HEK293 (cell line): ENCODE data around the gene CNOT2.

ENCODE experiments used
- CTCF ChIA-PET: fragments of 350-600 bp; formaldehyde crosslinking; extraction: SDS; loops from one replicate; lab custom pipeline; 2021; ENCODE audit warnings: antibody characterized with exemption; lab: Yijun Ruan, JAX
- POLR2A ChIA-PET: fragments of 300-600 bp; formaldehyde crosslinking; extraction: SDS; loops from one replicate; lab custom pipeline; 2020; ENCODE audit warnings: antibody characterized with exemption, inconsistent platforms; lab: Yijun Ruan, JAX
- H3K27ac ChIP-seq: fragments of 200-500 bp; sonication (Bioruptor generic); 2 replicates; pipeline ENCODE4 v1.5.1; 2014; ENCODE audit warnings: low read depth, low read length, control low read depth, inconsistent platforms; ENCODE audit errors: extremely low read depth
- H3K36me3 ChIP-seq, 2 experiments: fragments of 200-500 bp in 1 of 2; sonication (Bioruptor generic) in 1 of 2; 1 replicate in 1 of 2; 2 replicates in 1 of 2; pipeline ENCODE4 v1.5.1; 2014 to 2017; ENCODE audit warnings: inconsistent platforms in 2 of 2, low read length in 2 of 2; ENCODE audit not compliant: control insufficient read depth in 2 of 2, insufficient read depth in 1 of 2
- H3K4me1 ChIP-seq: fragments of 200-500 bp; sonication (Bioruptor generic); 2 replicates; pipeline ENCODE4 v1.5.1; 2014; ENCODE audit warnings: mild to moderate bottlenecking, low read length, inconsistent platforms; ENCODE audit not compliant: control insufficient read depth, insufficient read depth
- H3K4me3 ChIP-seq: 2 replicates; pipeline ENCODE4 v1.5.1; 2011; ENCODE audit warnings: low read depth, mild to moderate bottlenecking, control low read depth, low read length, moderate library complexity
- H3K9me3 ChIP-seq: fragments of 200-500 bp; sonication (Bioruptor generic); 2 replicates; pipeline ENCODE4 v1.5.1; 2014; ENCODE audit warnings: low read depth, low read length, inconsistent platforms; ENCODE audit not compliant: control insufficient read depth, insufficient read depth
- BCL11A ChIP-seq: fragments of 450-650 bp; formaldehyde crosslinking; IDR thresholded peaks from 2 replicates; pipeline ENCODE4 v1.5.1; 2016; ENCODE audit warnings: low read depth, missing biosample characterization, missing genetic modification characterization
- GLIS2 ChIP-seq: fragments of 450-650 bp; formaldehyde crosslinking; IDR thresholded peaks from 2 replicates; pipeline ENCODE4 v1.5.1; 2016; ENCODE audit warnings: missing biosample characterization, missing genetic modification characterization
- HOXC10 ChIP-seq: sonication (generic); formaldehyde crosslinking; IDR thresholded peaks from 2 replicates; pipeline ENCODE4 v1.8.1; 2023; ENCODE audit warnings: mild to moderate bottlenecking, missing genetic modification reagents
- HOXD13 ChIP-seq: sonication (generic); formaldehyde crosslinking; IDR thresholded peaks from 2 replicates; pipeline ENCODE4 v1.8.0; 2022; ENCODE audit warnings: missing genetic modification reagents, borderline replicate concordance
- KLF10 ChIP-seq: fragments of 450-650 bp; IDR thresholded peaks from 2 replicates; pipeline ENCODE4 v1.5.1; 2018; ENCODE audit warnings: missing biosample characterization, mild to moderate bottlenecking, missing genetic modification characterization
- PRDM10 ChIP-seq: fragments of 450-650 bp; formaldehyde crosslinking; IDR thresholded peaks from 2 replicates; pipeline ENCODE4 v1.5.1; 2016; ENCODE audit warnings: missing biosample characterization, missing genetic modification characterization
- TRIM28 ChIP-seq: IDR thresholded peaks from 2 replicates; pipeline ENCODE4 v1.6.1; 2011; ENCODE audit warnings: low read length, control low read depth, borderline replicate concordance
- ZBTB1 ChIP-seq: fragments of 450-650 bp; formaldehyde crosslinking; IDR thresholded peaks from 2 replicates; pipeline ENCODE4 v1.5.1; 2016; ENCODE audit warnings: missing biosample characterization, missing genetic modification characterization
- ZBTB26 ChIP-seq: fragments of 450-650 bp; formaldehyde crosslinking; optimal IDR thresholded peaks from 2 replicates; pipeline ENCODE3; 2016; ENCODE audit warnings: missing biosample characterization, mild to moderate bottlenecking, missing genetic modification characterization
- ZEB2 ChIP-seq: fragments of 450-650 bp; formaldehyde crosslinking; IDR thresholded peaks from 2 replicates; pipeline ENCODE4 v1.5.1; 2016; ENCODE audit warnings: missing biosample characterization, missing genetic modification characterization
- ZNF157 ChIP-seq: fragments of 450-650 bp; formaldehyde crosslinking; IDR thresholded peaks from 2 replicates; pipeline ENCODE4 v1.5.1; 2016; ENCODE audit warnings: missing biosample characterization, missing genetic modification characterization
- ZNF169 ChIP-seq: fragments of 450-650 bp; formaldehyde crosslinking; IDR thresholded peaks from 2 replicates; pipeline ENCODE4 v1.5.1; 2016; ENCODE audit warnings: missing biosample characterization, missing genetic modification characterization
- ZNF184 ChIP-seq: fragments of 450-650 bp; IDR thresholded peaks from 2 replicates; pipeline ENCODE4 v1.5.1; 2018; ENCODE audit warnings: missing biosample characterization, mild to moderate bottlenecking, missing genetic modification characterization
- ZNF202 ChIP-seq: fragments of 450-650 bp; formaldehyde crosslinking; IDR thresholded peaks from 2 replicates; pipeline ENCODE4 v1.5.1; 2016; ENCODE audit warnings: missing biosample characterization, missing genetic modification characterization, borderline replicate concordance
- ZNF248 ChIP-seq: fragments of 450-650 bp; formaldehyde crosslinking; IDR thresholded peaks from 2 replicates; pipeline ENCODE4 v1.5.1; 2017; ENCODE audit warnings: missing biosample characterization, missing genetic modification characterization
- ZNF266 ChIP-seq: fragments of 450-650 bp; formaldehyde crosslinking; IDR thresholded peaks from 2 replicates; pipeline ENCODE4 v1.5.1; 2016; ENCODE audit warnings: missing biosample characterization, missing genetic modification characterization, low read depth
- ZNF280D ChIP-seq: fragments of 450-650 bp; formaldehyde crosslinking; IDR thresholded peaks from 2 replicates; pipeline ENCODE4 v1.5.1; 2016; ENCODE audit warnings: missing biosample characterization, missing genetic modification characterization
- ZNF302 ChIP-seq: fragments of 450-650 bp; formaldehyde crosslinking; IDR thresholded peaks from 2 replicates; pipeline ENCODE4 v1.5.1; 2016; ENCODE audit warnings: missing biosample characterization, missing genetic modification characterization, low read depth
- ZNF341 ChIP-seq: fragments of 450-650 bp; formaldehyde crosslinking; IDR thresholded peaks from 2 replicates; pipeline ENCODE4; 2016; ENCODE audit warnings: low read depth, missing biosample characterization, missing genetic modification characterization
- ZNF350 ChIP-seq: fragments of 450-650 bp; formaldehyde crosslinking; IDR thresholded peaks from 2 replicates; pipeline ENCODE4 v1.5.0; 2017; ENCODE audit warnings: missing biosample characterization, mild to moderate bottlenecking, missing genetic modification characterization
- ZNF473 ChIP-seq: fragments of 450-650 bp; formaldehyde crosslinking; IDR thresholded peaks from 2 replicates; pipeline ENCODE4 v1.5.1; 2017; ENCODE audit warnings: missing biosample characterization, missing genetic modification characterization
- ZNF488 ChIP-seq: fragments of 450-650 bp; formaldehyde crosslinking; IDR thresholded peaks from 2 replicates; pipeline ENCODE4 v1.5.1; 2016; ENCODE audit warnings: missing biosample characterization, missing genetic modification characterization
- ZNF514 ChIP-seq: fragments of 450-650 bp; formaldehyde crosslinking; IDR thresholded peaks from 2 replicates; pipeline ENCODE4 v1.5.1; 2016; ENCODE audit warnings: missing biosample characterization, missing genetic modification characterization
- ZNF544 ChIP-seq: fragments of 450-650 bp; formaldehyde crosslinking; IDR thresholded peaks from 2 replicates; pipeline ENCODE4 v1.5.0; 2017; ENCODE audit warnings: missing biosample characterization, missing genetic modification characterization
- ZNF548 ChIP-seq: fragments of 450-650 bp; formaldehyde crosslinking; IDR thresholded peaks from 2 replicates; pipeline ENCODE4 v1.5.1; 2016; ENCODE audit warnings: missing biosample characterization, missing genetic modification characterization
- ZNF658 ChIP-seq: fragments of 450-650 bp; formaldehyde crosslinking; IDR thresholded peaks from 2 replicates; pipeline ENCODE4; 2016; ENCODE audit warnings: missing biosample characterization, missing genetic modification characterization
- ZNF707 ChIP-seq: fragments of 450-650 bp; formaldehyde crosslinking; IDR thresholded peaks from 2 replicates; pipeline ENCODE4 v1.5.1; 2016; ENCODE audit warnings: missing biosample characterization, missing genetic modification characterization
- ZNF837 ChIP-seq: fragments of 450-650 bp; formaldehyde crosslinking; IDR thresholded peaks from 2 replicates; pipeline ENCODE4 v1.5.1; 2016; ENCODE audit warnings: missing biosample characterization, missing genetic modification characterization
- ZSCAN18 ChIP-seq: fragments of 450-650 bp; formaldehyde crosslinking; IDR thresholded peaks from 2 replicates; pipeline ENCODE4 v1.5.1; 2016; ENCODE audit warnings: missing biosample characterization, missing genetic modification characterization

The CNOT2 gene

GRCh38 chr12:70306676-70307075, 63.4 kb downstream of the CNOT2 start:
- Histone ChIP-seq H3K4me3 (no peak overlapping the region), H3K36me3 (peaks cover 0 to 5% of the 10 kb centered on the region in 2 experiments; a peak in 1 of 3 replicates), H3K4me1 (no peaks in the 10 kb centered on the region), H3K9me3 (no peaks in the 10 kb centered on the region), H3K27ac (no peak overlapping the region)
- TF ChIP-seq HOXC10 (CRISPR knock-in tag) = no peak
- TF ChIP-seq ZNF248 = no peak
- TF ChIP-seq ZBTB1 (tag by site-specific recombination) = no peak
- no peak for TF ChIP-seq ZBTB26 (tag by site-specific recombination)
- TF ChIP-seq ZEB2 (tag by site-specific recombination) = no peak
- no peak for TF ChIP-seq ZNF544 (tag by site-specific recombination)
- no peak for TF ChIP-seq ZNF169
- no peak for TF ChIP-seq GLIS2 (tag by site-specific recombination)
- no peak for TF ChIP-seq ZNF302 (tag by site-specific recombination)
- no peak for TF ChIP-seq ZNF548 (tag by site-specific recombination)
- no peak for TF ChIP-seq ZNF658
- TF ChIP-seq ZNF488 (tag by site-specific recombination) = no peak
- no peak for TF ChIP-seq ZNF514
- TF ChIP-seq ZSCAN18 (tag by site-specific recombination) = no peak
- TF ChIP-seq ZNF202 (tag by site-specific recombination) = no peak
- TF ChIP-seq ZNF157 (tag by site-specific recombination) = no peak
- TF ChIP-seq ZNF837 (tag by site-specific recombination) = no peak
- no peak for TF ChIP-seq ZNF280D (tag by site-specific recombination)
- TF ChIP-seq ZNF266 (tag by site-specific recombination) = no peak
- no peak for TF ChIP-seq ZNF350 (tag by site-specific recombination)
- ChIA-PET POLR2A (no interaction called here), CTCF (no interaction called here)

- Histone ChIP-seq H3K4me3 (no peak overlapping the region), H3K4me1 (no peaks in the 10 kb centered on the region), H3K9me3 (no peaks in the 10 kb centered on the region), H3K36me3 (peaks cover 0 to 5% of the 10 kb centered on the region in 2 experiments; a peak in 1 of 3 replicates), H3K27ac (no peak overlapping the region)
- ChIA-PET POLR2A (no interaction called here), CTCF (interaction anchor here (0.6 to 1.3 kb wide), 2 partner anchors 12 to 283 kb away, joined by 3 read pairs; no protein-coding TSS in a partner anchor)
- no peak for TF ChIP-seq ZNF473 (tag by site-specific recombination)
- TF ChIP-seq TRIM28 = no peak
- no peak for TF ChIP-seq HOXD13 (CRISPR knock-in tag)
- TF ChIP-seq ZNF184 (tag by site-specific recombination) = no peak
- no peak for TF ChIP-seq BCL11A (tag by site-specific recombination)
- TF ChIP-seq ZNF514 = no peak
- TF ChIP-seq ZNF707 (tag by site-specific recombination) = no peak
- no peak for TF ChIP-seq PRDM10 (tag by site-specific recombination)
- TF ChIP-seq ZNF341 (tag by site-specific recombination) = no peak
- TF ChIP-seq KLF10 (tag by site-specific recombination) = no peak
These were observed 64.6 kb downstream of the CNOT2 start for GRCh38 chr12:70307868-70308267.
